ENCODE results near the gene ROR1. TPM values are rescaled to one million over a fixed set of nuclear protein-coding genes. Genes with fewer than 3 reads are reported as not detected.

Gene ROR1
- total RNA-seq, 2 donors from 2014 or later: 0.09 TPM; not detected in 1

DNA sequence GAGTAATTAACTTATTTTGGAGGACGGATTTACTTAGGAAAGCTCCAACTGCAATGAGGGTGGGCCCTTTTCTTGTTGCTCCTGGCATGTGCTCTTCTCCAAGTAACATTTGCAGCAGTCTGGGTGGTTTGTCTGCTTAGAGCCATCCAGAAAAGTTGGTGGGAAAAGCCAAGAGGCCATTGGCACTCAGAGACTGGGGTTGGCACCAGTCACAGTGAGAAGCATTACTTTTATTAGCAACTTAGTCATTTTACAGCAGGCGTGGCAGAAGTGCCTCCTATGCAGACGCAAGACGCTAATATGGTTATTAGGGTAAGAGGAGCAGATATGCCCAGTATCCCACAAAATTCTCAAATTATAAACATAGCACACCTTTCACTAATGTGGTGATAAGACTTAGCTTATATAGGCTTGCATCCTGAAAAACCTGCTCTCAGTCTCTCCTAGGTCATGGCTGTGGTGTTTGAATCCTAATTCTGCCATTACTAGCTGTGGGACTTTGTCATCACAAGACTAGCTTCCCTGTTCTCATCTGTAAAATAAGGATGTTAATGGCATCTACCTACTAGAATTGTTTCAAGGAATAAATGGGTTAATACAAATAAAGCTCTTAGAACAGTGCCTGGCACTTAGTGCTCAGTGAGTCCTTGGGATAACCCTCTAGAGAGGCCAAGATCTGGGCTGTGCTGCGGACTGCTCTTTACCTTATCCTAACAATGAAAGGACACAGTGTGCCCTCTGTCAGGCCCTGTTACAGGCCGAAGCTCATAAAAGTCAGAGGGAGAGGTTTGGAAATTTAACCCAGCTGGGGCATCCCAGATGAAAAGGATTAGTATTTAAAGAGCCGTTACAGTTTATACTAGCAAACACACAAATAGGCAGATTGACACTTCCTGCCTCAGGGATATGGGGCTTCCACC is 154.6 kb downstream of the ROR1 start:
- Mint-ChIP-seq H3K4me3 (no peak overlapping the region), H3K9me3 (no peaks in the 10 kb centered on the region), H3K36me3 (ENCODE audit: low read depth) (no peaks in the 10 kb centered on the region), H3K27me3 (peaks cover 9% of the 10 kb centered on the region), H3K4me1 (no peaks in the 10 kb centered on the region), H3K27ac (no peak overlapping the region)
- no peak for ATAC-seq (replicated peaks)

DNA sequence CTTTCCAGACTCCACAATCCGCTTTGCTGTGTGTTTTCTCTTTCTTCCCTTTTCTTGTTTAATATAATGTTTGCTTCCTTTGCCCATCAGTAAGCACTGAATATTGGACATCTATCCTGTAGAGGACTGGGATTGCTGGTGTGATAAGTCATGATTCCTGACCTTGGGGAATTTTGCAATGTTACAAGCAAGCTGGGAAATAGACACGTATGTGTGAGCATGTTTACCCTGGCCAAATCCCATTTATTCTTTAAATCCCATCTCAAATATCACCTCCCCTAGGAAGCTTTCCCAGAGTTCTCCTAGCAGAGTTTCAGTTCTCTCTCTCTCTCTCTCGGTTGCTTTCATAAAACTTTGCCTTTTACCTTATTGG is 155.3 kb downstream of the ROR1 start:
- no peaks in the 10 kb centered on the region for H3K36me3 Mint-ChIP-seq (ENCODE audit: low read depth)
- H3K4me3 Mint-ChIP-seq: no peak overlapping the region
- no peak overlapping the region for H3K27ac Mint-ChIP-seq
- ATAC-seq (replicated peaks): no peak
- H3K9me3 Mint-ChIP-seq: no peaks in the 10 kb centered on the region
- peaks cover 9% of the 10 kb centered on the region for H3K27me3 Mint-ChIP-seq
- no peaks in the 10 kb centered on the region for H3K4me1 Mint-ChIP-seq

- no peaks in the 10 kb centered on the region for H3K4me1 Mint-ChIP-seq
- ATAC-seq (replicated peaks): no peak
- H3K36me3 Mint-ChIP-seq (ENCODE audit: low read depth): no peaks in the 10 kb centered on the region
Observed at GRCh38 chr1:63931468-63931867, 157.7 kb downstream of the ROR1 start.

GRCh38 chr1:63934697-63935096 is 160.9 kb downstream of the ROR1 start:
- Mint-ChIP-seq H3K4me1 (no peaks in the 10 kb centered on the region), H3K9me3 (no peaks in the 10 kb centered on the region), H3K27ac (no peak overlapping the region), H3K36me3 (ENCODE audit: low read depth) (no peaks in the 10 kb centered on the region), H3K4me3 (no peak overlapping the region), H3K27me3 (peaks cover 9% of the 10 kb centered on the region)
- ATAC-seq (replicated peaks): no peak

More at GRCh38 chr1:63931468-63931867, 157.7 kb downstream of the ROR1 start:
- H3K27me3 Mint-ChIP-seq: peaks cover 9% of the 10 kb centered on the region
- no peaks in the 10 kb centered on the region for H3K9me3 Mint-ChIP-seq
- H3K4me3 Mint-ChIP-seq: no peak overlapping the region
- no peak overlapping the region for H3K27ac Mint-ChIP-seq

DNA sequence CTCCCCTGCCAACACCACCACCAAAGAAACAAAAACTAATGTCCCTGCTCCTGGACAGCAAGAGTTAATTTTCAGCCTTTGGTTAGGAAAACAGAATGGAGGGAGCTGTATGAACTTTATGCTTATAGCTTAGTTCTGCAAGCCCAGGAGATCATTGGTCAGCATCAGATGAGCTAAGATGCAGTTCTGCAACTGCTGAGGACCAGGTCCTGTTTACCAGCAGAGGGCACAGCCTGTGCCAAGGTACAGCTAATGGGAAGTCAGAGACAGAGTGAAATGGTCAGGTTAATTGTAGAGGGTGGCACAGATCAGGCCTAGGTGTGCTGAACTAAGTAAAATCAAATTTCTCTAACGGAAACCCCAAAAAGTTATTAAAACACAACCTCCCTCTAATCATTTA is 161.3 kb downstream of the ROR1 start:
- ATAC-seq (replicated peaks): no peak

GRCh38 chr1:63935553-63935952 is 161.7 kb downstream of the ROR1 start:
- ATAC-seq (replicated peaks): no peak
- H3K9me3 Mint-ChIP-seq: no peaks in the 10 kb centered on the region
- no peak overlapping the region for H3K27ac Mint-ChIP-seq
- H3K27me3 Mint-ChIP-seq: peaks cover 11% of the 10 kb centered on the region
- H3K4me1 Mint-ChIP-seq: no peaks in the 10 kb centered on the region
- H3K36me3 Mint-ChIP-seq (ENCODE audit: low read depth): no peaks in the 10 kb centered on the region
- H3K4me3 Mint-ChIP-seq: no peak overlapping the region

More for the DNA sequence above, 161.3 kb downstream of the ROR1 start:
- Mint-ChIP-seq H3K4me3 (no peak overlapping the region), H3K9me3 (no peaks in the 10 kb centered on the region), H3K4me1 (no peaks in the 10 kb centered on the region), H3K36me3 (ENCODE audit: low read depth) (no peaks in the 10 kb centered on the region), H3K27me3 (peaks cover 10% of the 10 kb centered on the region), H3K27ac (no peak overlapping the region)

GRCh38 chr1:63936276-63936675 is 162.5 kb downstream of the ROR1 start:
- Mint-ChIP-seq H3K27me3 (peaks cover 9% of the 10 kb centered on the region), H3K27ac (no peak overlapping the region), H3K4me3 (no peak overlapping the region), H3K4me1 (no peaks in the 10 kb centered on the region), H3K36me3 (ENCODE audit: low read depth) (no peaks in the 10 kb centered on the region), H3K9me3 (no peaks in the 10 kb centered on the region)
- ATAC-seq (replicated peaks): no peak

DNA sequence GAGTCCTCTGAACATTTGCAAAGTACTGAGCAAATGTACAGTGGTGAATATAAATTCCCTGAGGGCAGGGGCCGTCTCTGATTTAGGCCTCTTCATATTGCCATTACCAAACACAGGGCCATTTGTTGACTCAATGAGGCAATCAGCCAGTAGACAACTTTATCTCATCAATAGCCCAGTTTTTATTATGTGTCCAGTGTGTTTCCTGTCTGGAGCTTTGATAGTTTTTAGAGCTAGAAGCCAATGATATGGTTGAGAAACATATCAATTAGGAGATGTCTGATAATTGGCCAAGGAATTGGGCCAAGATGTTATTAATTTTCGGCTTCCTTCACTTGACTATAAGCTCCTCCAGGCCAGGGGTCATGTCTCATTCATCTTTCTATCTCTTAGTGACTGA is 163.0 kb downstream of the ROR1 start:
- Mint-ChIP-seq H3K4me3 (no peak overlapping the region), H3K27ac (no peak overlapping the region), H3K36me3 (ENCODE audit: low read depth) (no peaks in the 10 kb centered on the region)

DNA sequence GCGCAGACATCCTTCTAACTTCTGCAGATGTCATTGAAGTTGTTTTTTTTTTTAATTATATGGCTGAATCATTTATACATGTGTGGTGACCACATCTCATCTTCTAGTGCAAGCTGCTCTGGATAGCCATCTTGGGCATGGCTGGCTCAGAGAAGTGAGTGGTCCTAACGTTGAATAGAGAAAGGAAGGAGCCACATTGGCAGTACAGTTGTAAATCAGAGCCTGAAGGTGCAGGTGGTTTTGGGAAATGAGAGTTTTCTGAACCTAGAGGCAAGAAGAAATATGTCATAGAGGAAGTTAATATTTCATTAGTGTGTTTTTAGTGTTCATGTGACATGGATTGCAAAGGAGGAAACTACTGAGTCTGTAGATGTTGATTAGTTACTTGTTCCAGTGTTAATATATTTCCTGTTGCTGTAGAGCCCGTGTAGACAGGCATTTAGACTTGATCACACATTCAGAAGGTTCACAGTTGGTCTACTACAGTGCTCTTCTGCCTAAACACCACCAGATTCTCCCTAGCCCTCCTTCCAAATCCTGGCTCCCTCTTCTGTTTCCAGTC is 163.7 kb downstream of the ROR1 start:
- Mint-ChIP-seq H3K9me3 (no peaks in the 10 kb centered on the region), H3K4me3 (no peak overlapping the region), H3K36me3 (ENCODE audit: low read depth) (no peaks in the 10 kb centered on the region), H3K27ac (no peak overlapping the region), H3K4me1 (no peaks in the 10 kb centered on the region), H3K27me3 (peaks cover 8% of the 10 kb centered on the region)
- ATAC-seq (replicated peaks): no peak

More for the DNA sequence above, 163.0 kb downstream of the ROR1 start:
- no peaks in the 10 kb centered on the region for H3K9me3 Mint-ChIP-seq
- ATAC-seq (replicated peaks): no peak
- no peaks in the 10 kb centered on the region for H3K4me1 Mint-ChIP-seq
- peaks cover 8% of the 10 kb centered on the region for H3K27me3 Mint-ChIP-seq

DNA sequence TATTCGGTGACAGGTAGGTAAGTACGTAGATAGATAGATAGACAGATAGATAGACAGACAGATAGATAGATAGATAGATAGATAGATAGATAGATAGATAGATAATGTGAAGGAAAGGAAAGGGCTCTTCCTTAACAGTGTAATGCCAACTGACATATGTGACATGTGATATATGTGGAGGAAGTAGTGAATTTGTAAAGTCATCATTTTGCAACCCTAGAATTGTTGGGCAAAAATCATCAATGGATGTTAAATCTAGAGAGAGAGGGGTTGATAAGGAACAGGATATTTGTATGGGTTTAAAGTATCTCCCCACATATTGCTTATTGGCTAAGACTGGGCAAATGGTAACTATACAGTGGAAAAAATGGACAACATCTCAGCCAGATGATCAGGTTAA is 166.6 kb downstream of the ROR1 start:
- no peak for ATAC-seq (replicated peaks)
- Mint-ChIP-seq H3K36me3 (ENCODE audit: low read depth) (no peaks in the 10 kb centered on the region), H3K4me1 (no peaks in the 10 kb centered on the region), H3K27ac (no peak overlapping the region), H3K27me3 (peaks cover 21% of the 10 kb centered on the region), H3K4me3 (no peak overlapping the region), H3K9me3 (no peaks in the 10 kb centered on the region)

GRCh38 chr1:63943393-63943792 is 169.6 kb downstream of the ROR1 start:
- H3K27ac Mint-ChIP-seq: no peak overlapping the region
- no peaks in the 10 kb centered on the region for H3K4me1 Mint-ChIP-seq
- peaks cover 28% of the 10 kb centered on the region for H3K27me3 Mint-ChIP-seq
- no peak for ATAC-seq (replicated peaks)
- no peaks in the 10 kb centered on the region for H3K36me3 Mint-ChIP-seq (ENCODE audit: low read depth)
- no peaks in the 10 kb centered on the region for H3K9me3 Mint-ChIP-seq
- no peak overlapping the region for H3K4me3 Mint-ChIP-seq

- Mint-ChIP-seq H3K4me1 (no peaks in the 10 kb centered on the region), H3K27ac (no peak overlapping the region), H3K27me3 (peaks cover 22% of the 10 kb centered on the region)
Observed at GRCh38 chr1:63945943-63946342, 172.1 kb downstream of the ROR1 start.

GRCh38 chr1:63946866-63947491 is 173.2 kb downstream of the ROR1 start:
- Mint-ChIP-seq H3K9me3 (no peaks in the 10 kb centered on the region), H3K27ac (no peak overlapping the region), H3K27me3 (peaks cover 22% of the 10 kb centered on the region), H3K36me3 (ENCODE audit: low read depth) (no peaks in the 10 kb centered on the region), H3K4me1 (no peaks in the 10 kb centered on the region), H3K4me3 (no peak overlapping the region)
- no peak for ATAC-seq (replicated peaks)

More at GRCh38 chr1:63945943-63946342, 172.1 kb downstream of the ROR1 start:
- ATAC-seq (replicated peaks): no peak
- H3K4me3 Mint-ChIP-seq: no peak overlapping the region
- H3K36me3 Mint-ChIP-seq (ENCODE audit: low read depth): no peaks in the 10 kb centered on the region
- H3K9me3 Mint-ChIP-seq: no peaks in the 10 kb centered on the region

DNA sequence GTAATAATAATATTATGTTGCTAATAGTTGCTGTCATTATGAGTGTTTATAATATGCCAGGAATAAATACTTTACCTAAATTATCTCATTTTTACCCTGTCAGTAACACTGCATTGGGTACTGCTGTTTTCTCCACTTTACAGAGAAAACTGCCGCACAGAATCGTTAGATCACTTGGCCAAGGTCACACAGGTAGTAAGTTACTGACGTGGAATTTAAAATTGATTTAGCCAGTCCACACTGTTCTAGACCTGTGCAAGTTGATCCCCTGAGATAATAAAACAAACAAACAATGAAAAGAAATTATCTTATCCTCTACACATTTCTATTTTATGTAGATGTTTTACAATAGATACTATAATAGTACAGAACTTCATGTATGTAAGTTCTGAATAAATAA is 174.1 kb downstream of the ROR1 start:
- ATAC-seq (replicated peaks): no peak
- Mint-ChIP-seq H3K27me3 (peaks cover 25% of the 10 kb centered on the region), H3K27ac (no peak overlapping the region), H3K4me3 (no peak overlapping the region), H3K4me1 (no peaks in the 10 kb centered on the region), H3K9me3 (no peaks in the 10 kb centered on the region), H3K36me3 (ENCODE audit: low read depth) (no peaks in the 10 kb centered on the region)

DNA sequence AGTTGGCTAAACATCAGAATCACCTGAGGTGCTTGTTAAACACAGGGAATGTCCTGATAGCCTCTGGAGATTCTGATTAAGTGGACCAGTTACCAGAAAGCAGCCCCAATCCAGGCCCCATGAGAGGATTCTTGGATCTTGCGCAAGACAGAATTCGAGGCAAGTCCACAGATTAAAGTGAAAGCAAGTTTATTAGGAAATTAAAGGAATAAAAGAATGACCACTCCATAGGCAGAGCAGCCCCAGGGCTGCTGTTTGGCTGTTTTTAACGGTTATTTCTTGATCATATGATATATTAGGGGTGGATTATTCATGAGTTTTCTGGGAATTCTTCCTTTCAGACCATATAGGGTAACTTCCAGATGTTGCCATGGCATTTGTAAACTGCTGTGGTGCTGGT is 176.2 kb downstream of the ROR1 start:
- no peaks in the 10 kb centered on the region for H3K9me3 Mint-ChIP-seq
- no peak overlapping the region for H3K27ac Mint-ChIP-seq
- no peak overlapping the region for H3K4me3 Mint-ChIP-seq
- no peaks in the 10 kb centered on the region for H3K4me1 Mint-ChIP-seq
- no peak for ATAC-seq (replicated peaks)
- H3K36me3 Mint-ChIP-seq (ENCODE audit: low read depth): no peaks in the 10 kb centered on the region
- peaks cover 12% of the 10 kb centered on the region for H3K27me3 Mint-ChIP-seq
